AG09309 (cell line): ENCODE data around the gene SH3BGR.

Experiments used
- DNase-seq: peaks from one replicate; pipeline ENCODE4 v3.0.0-alpha.2; 2010; ENCODE audit warnings: low read depth
- H3K4me3 ChIP-seq: 2 replicates; pipeline ENCODE4 v1.5.1; 2011; ENCODE audit warnings: mild to moderate bottlenecking, low read depth, low read length, moderate library complexity; ENCODE audit not compliant: control insufficient read depth
- TF ChIP-seq, protein P1 (sequence below): IDR thresholded peaks from 2 replicates; pipeline ENCODE4 v1.5.1; 2011; ENCODE audit warnings: mild to moderate bottlenecking, low read depth, low read length, inconsistent platforms; ENCODE audit not compliant: insufficient read depth, control insufficient read depth; ENCODE audit errors: missing control alignments

Gene SH3BGR

DNA sequence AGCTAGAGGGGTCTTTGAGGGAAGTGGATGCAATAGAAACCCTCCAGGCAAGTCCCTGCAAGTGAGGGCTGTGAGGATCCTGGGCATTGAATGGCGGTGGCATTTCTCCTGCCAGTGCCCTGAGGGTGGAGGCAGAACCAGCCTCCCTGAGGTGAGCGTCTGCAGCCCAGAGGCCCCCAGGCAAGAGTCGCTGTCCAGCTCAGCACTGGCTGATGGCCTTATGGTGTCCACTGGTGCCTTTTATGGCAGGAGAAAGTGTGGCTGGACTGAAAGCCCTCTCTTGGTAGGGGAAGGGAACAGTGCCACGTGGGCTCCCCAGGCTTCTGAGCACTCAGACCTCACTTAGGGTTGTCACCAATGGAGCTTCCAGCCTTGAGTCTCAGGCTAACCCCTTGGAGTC is 77.3 kb downstream of the SH3BGR start:
- TF ChIP-seq, protein P1, sequence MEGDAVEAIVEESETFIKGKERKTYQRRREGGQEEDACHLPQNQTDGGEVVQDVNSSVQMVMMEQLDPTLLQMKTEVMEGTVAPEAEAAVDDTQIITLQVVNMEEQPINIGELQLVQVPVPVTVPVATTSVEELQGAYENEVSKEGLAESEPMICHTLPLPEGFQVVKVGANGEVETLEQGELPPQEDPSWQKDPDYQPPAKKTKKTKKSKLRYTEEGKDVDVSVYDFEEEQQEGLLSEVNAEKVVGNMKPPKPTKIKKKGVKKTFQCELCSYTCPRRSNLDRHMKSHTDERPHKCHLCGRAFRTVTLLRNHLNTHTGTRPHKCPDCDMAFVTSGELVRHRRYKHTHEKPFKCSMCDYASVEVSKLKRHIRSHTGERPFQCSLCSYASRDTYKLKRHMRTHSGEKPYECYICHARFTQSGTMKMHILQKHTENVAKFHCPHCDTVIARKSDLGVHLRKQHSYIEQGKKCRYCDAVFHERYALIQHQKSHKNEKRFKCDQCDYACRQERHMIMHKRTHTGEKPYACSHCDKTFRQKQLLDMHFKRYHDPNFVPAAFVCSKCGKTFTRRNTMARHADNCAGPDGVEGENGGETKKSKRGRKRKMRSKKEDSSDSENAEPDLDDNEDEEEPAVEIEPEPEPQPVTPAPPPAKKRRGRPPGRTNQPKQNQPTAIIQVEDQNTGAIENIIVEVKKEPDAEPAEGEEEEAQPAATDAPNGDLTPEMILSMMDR, result no peak
- DNase-seq, result no peak

DNA sequence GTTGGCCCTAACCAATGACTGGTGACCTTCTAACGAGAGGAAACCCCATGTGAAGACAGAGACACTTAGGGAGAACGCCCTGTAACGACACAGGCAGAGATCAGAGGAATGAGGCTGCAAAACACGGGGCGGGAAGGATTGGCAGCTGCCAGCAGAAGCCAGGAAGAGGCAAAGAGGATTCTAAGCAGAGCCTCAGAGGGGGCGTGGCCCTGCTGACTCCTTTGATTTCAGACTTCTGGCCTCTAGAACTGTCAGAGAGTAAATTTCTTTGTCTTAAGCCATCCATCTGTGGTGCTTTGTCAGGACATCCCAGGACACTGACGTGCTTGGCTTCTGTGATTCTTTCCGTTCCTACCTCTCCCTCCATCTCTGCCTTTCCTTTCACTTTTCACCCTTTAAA is 79.3 kb downstream of the SH3BGR start:
- DNase-seq, result no peak
- no peak overlapping the region for H3K4me3 ChIP-seq
- TF ChIP-seq, protein P1, result no peak

More for the DNA sequence above, 77.3 kb downstream of the SH3BGR start:
- H3K4me3 ChIP-seq, result no peak overlapping the region

DNA sequence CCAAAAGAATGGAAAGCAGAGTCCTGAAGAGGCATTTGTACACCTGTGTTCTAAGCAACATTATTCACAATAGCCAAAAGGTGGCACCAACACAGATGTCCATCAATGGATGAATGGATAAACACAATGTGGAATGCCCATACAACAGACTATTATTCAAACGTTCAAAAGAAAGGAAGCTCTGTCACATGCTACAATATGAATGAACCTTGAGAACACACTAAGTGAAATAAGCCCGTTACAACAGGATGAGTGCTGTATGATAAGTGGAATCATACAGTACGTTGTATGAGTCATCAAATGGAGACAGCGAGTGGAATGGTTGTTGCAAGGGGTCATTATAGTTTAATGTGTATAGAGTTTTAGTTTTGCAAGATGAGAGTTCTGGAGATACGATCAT is 80.1 kb downstream of the SH3BGR start:
- no peak overlapping the region for H3K4me3 ChIP-seq
- TF ChIP-seq, protein P1, result no peak
- no peak for DNase-seq

DNA sequence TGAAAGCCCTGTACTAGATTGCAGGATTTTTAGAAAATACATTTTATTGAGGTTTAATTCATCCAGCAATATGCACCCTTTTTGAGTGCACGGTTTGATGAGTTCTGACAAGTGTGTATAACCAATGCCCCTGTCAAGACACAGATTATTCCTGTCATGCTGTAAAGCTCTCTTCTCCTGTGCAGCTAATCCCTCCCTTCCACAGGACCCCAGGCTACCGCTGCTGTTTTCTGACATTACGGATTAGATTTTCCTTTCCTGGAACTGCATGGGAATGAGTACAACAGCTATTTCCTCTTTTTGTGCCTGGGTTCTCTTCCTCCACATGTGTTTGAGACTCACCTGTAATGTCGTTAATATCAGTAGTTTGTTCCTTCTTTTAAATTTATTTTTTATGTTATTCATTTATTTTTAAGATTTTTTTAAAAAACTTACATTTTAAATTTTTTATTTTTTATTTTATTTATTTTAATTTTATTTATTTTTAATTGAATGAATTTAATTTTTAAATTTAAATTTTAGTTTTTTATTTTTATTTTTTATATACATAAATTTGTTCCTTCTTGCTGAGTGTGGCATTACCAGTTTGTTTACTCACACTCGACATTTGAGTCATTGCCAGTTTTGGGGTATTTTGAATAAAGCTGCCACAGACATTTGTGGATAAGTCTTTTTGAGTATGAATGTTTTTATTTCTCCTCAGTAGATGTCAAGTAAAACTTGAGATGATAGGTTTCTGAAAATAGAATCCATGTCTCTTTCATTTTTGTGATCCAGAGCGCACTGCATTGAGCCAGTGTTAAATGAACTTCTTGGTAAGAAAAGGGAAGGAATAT is 82.0 kb downstream of the SH3BGR start:
- TF ChIP-seq, protein P1, result no peak
- no peak overlapping the region for H3K4me3 ChIP-seq
- DNase-seq, result no peak

DNA sequence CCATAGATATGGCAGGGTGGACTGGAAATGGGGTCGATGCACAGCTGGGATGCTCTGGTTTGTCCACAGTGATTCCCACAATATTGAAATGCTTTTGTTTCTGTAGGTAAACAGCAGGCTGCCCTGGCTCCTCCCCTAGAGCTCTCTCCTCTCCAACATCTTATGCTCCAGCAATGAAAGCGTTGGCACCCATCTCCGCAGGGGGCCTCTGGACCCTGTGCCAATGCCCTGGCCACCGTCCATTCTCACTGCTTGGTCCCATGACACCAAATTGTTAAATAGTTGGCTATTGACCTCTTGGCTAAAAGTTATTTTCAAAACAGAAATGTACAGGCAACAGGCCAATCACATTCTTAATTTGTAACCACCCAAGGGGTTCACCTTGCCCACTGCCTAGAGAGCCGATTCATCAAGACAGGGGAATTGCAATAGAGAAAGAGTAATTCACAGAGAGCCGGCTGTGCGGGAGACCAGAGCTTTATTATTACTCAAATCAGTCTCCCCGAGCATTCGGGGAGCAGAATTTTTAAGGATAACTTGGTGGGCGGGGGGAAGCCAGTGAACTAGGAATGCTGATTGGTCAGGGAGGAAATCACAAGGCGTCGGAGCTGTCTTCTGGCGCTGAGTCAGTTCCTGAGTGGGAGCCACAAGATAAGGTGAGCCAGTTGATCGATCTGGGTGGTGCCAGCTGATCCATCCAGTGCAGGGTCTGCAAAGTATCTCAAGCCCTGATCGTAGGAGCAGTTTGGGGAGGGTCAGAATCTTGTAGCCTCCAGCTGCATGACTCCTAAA is 84.1 kb downstream of the SH3BGR start:
- no peak for DNase-seq
- no peak overlapping the region for H3K4me3 ChIP-seq
- TF ChIP-seq, protein P1, result no peak

DNA sequence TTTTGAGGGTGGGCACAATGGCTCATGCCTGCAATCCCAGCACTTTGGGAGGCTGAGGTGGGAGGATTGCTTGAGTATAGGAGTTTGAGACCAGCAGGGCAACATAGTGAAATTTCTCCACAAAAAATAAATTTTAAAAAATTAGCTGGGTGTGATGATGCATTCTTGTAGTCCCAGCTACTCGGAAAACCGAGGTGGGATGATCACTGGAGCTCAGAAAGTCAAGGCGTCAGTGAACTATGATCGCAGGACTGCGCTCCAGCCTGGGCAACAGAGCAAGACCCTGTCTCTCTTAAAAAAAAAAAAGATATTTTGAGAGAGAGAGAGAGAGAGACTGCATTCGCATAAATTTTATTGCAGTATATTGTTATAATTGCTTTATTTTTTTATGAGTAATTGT is 85.1 kb downstream of the SH3BGR start:
- DNase-seq, result no peak
- TF ChIP-seq, protein P1, result no peak
- no peak overlapping the region for H3K4me3 ChIP-seq
